ENCODE measurements around the gene PHLDA3. TPM values are rescaled to one million over a fixed set of nuclear protein-coding genes. Genes with fewer than 3 reads are reported as not detected.
A peak's percentile ranks its signal among the peaks of the same experiment; 100 is the strongest.

The PHLDA3 gene
- total and polyA plus RNA-seq, 2 donors (not counting 3 experiments of a cell fraction or from before 2014, with no cell fraction given): 21.4 to 29.5 TPM

GRCh38 chr1:201483373-201483949, 14.5 kb upstream of the PHLDA3 start:
- ChIA-PET CTCF (interaction anchor here (0.8 to 28.3 kb wide), 9 partner anchors 8 to 310 kb away, joined by 3 to 1317 read pairs (median 9); partner anchors contain the start of genes CSRP1 and NAV1), POLR2A (interaction anchor here (1.0 kb wide), 1 partner anchor 28 kb away, joined by 6 read pairs; no protein-coding TSS in a partner anchor)
- Histone ChIP-seq H3K4me1 (ENCODE audit: control insufficient read depth, extremely low read depth, insufficient read depth, low read length) (peaks cover 32% of the 10 kb centered on the region), H2AFZ (ENCODE audit: low read depth, low read length) (no peak overlapping the region), H3K9me3 (replicated peaks; ENCODE audit: control insufficient read depth, insufficient read depth, low read length) (no peaks in the 10 kb centered on the region), H3K9me1 (replicated peaks; ENCODE audit: control insufficient read depth, extremely low read depth, insufficient read depth, low read length) (no peaks in the 10 kb centered on the region), H4K20me1 (replicated peaks; ENCODE audit: control insufficient read depth, extremely low read depth, insufficient read depth, low read length) (no peaks in the 10 kb centered on the region), H3K4me3 (replicated peaks in 1 of 3; ENCODE audit: insufficient read depth in 1 of 3, low read depth in 1 of 3, low read length in 3 of 3) (no peak overlapping the region), H3K79me2 (ENCODE audit: control insufficient read depth, insufficient read depth, low read length) (peaks cover 5% of the 10 kb centered on the region), H3K4me2 (ENCODE audit: insufficient read depth, low read length) (no peak overlapping the region), H3K36me3 (ENCODE audit: control insufficient read depth in 2 of 2, extremely low read depth in 1 of 2, insufficient read depth in 2 of 2, low read length in 2 of 2) (peaks cover 16 to 18% of the 10 kb centered on the region in 2 experiments), H3K27me3 (ENCODE audit: control insufficient read depth in 2 of 2, insufficient read depth in 2 of 2, low read length in 2 of 2) (peaks cover 0 to 3% of the 10 kb centered on the region in 2 experiments), H3K27ac (ENCODE audit: insufficient read depth, low read depth, low read length) (no peak overlapping the region), H3K9ac (replicated peaks; ENCODE audit: extremely low read depth, insufficient read depth, low read length) (no peak overlapping the region)
- TF ChIP-seq GATA2 (IDR thresholded peaks at IDR 0.05; ENCODE audit: insufficient read depth, insufficient read length, low read depth, low read length): no peak
- TF ChIP-seq MAX (IDR thresholded peaks at IDR 0.05; ENCODE audit: insufficient read depth, insufficient read length): no peak
- TF ChIP-seq POLR2AphosphoS5 (IDR thresholded peaks at IDR 0.05; ENCODE audit: insufficient read depth, low read depth, low read length): no peak
- no peak for TF ChIP-seq CTCF (IDR thresholded peaks at IDR 0.05; ENCODE audit: extremely low read depth in 1 of 2, insufficient read depth in 1 of 2, low read depth in 1 of 2, low read length in 2 of 2)
- no peak for TF ChIP-seq FOS (IDR thresholded peaks at IDR 0.05; ENCODE audit: borderline replicate concordance, insufficient read depth, low read length)
- no peak for TF ChIP-seq JUN (IDR thresholded peaks at IDR 0.05; ENCODE audit: borderline replicate concordance, insufficient read depth, insufficient read length, low read depth)
- no peak for TF ChIP-seq MYC (IDR thresholded peaks at IDR 0.05; ENCODE audit: low read depth, low read length)
- no peak for TF ChIP-seq EZH2 (IDR thresholded peaks at IDR 0.05; ENCODE audit: borderline replicate concordance, low read depth, low read length, severe bottlenecking)
- TF ChIP-seq POLR2A (IDR thresholded peaks at IDR 0.05; ENCODE audit: low read depth, low read length): no peak
- DNase-seq (ENCODE audit: low read depth, low spot score) (no peak), FAIRE-seq (no peak)
- dilution Hi-C loops (cut with MboI; ENCODE audit: extremely low pct_ligation_motif_present, low sequenced_read_pairs): no loop called here
- intact Hi-C loops (cut with micrococcal nuclease): loop anchor here (2.0 to 5.0 kb wide), 3 partner anchors 49 to 221 kb away; no protein-coding TSS in a partner anchor
- TSS peak; percentile 64 for BruUV-seq (replicated peaks)
